Activated naive CD8-positive, alpha-beta T cell (primary cell): Measurements from ENCODE around the gene ADAMTS17.

Experiments
- H3K27ac Mint-ChIP-seq: one replicate; pipeline ENCODE4 v1.8.0; 2021; ENCODE audit warnings: mixed read lengths
- H3K27me3 Mint-ChIP-seq: one replicate; pipeline ENCODE4 v1.8.0; 2021; ENCODE audit warnings: mixed read lengths
- H3K36me3 Mint-ChIP-seq: one replicate; pipeline ENCODE4 v1.8.0; 2021; ENCODE audit warnings: mixed read lengths
- H3K4me1 Mint-ChIP-seq: one replicate; pipeline ENCODE4 v1.8.0; 2021; ENCODE audit warnings: low read depth, mixed read lengths
- H3K4me3 Mint-ChIP-seq: one replicate; pipeline ENCODE4 v1.8.0; 2021; ENCODE audit warnings: mild to moderate bottlenecking, mixed read lengths
- H3K9me3 Mint-ChIP-seq: one replicate; pipeline ENCODE4 v1.8.0; 2021; ENCODE audit warnings: low read depth, mixed read lengths

The ADAMTS17 gene

DNA sequence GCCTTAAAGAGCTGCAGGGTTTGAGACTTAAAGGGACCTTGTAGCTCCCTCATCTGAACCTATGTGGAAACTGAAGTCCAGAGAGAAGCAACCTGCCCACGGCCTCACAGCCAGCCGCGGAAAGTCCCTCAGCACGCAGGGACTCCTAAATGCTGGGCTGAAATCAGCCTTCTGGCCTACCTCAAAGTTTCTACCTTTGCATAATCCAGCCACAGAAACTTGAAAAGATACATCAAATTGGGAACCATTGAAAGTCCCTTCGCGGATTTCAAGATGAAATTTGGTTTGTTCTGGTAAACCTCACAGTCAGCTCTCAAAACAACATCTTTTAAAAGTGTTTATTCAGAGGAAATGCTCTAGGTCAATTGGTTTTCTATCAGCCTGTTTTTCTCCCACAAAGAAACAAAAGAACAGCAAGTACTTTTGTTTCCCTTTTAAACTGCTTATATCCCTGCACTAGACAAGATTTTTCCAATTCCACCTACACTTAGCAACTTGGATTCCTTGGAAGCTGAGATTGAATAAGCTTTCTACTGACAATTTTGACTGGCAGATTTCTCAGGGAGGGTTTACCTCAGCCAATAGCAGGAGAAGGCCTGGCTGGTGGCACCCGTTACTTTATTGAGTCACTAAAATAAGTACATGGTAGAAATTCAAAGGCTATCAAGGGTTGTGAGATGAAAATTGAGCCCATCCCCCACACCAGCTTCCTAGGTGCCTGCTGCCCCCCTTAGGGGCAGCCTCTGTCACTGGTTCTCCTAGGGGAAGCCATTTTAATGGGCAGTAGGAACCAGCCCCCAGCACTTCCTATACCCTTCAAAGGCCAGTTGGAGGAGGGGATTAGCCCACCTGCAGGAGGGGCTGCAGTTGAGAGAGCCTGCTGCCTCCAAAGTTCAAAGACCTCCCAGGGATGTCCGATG is 171.2 kb downstream of the ADAMTS17 start:
- H3K27ac Mint-ChIP-seq: no peak overlapping the region

GRCh38 chr15:100169615-100170290 is 172.0 kb downstream of the ADAMTS17 start:
- Mint-ChIP-seq H3K27me3 (no peaks in the 10 kb centered on the region), H3K9me3 (no peaks in the 10 kb centered on the region), H3K4me3 (no peak overlapping the region), H3K27ac (no peak overlapping the region), H3K36me3 (peaks cover 10% of the 10 kb centered on the region), H3K4me1 (peaks cover 3% of the 10 kb centered on the region)

More for the DNA sequence above, 171.2 kb downstream of the ADAMTS17 start:
- Mint-ChIP-seq H3K4me1 (peaks cover 3% of the 10 kb centered on the region), H3K9me3 (no peaks in the 10 kb centered on the region), H3K27me3 (no peaks in the 10 kb centered on the region), H3K36me3 (peaks cover 10% of the 10 kb centered on the region), H3K4me3 (no peak overlapping the region)

GRCh38 chr15:100168787-100169186 is 173.0 kb downstream of the ADAMTS17 start:
- Mint-ChIP-seq H3K27ac (no peak overlapping the region), H3K4me1 (peaks cover 3% of the 10 kb centered on the region)

GRCh38 chr15:100167884-100168375 is 173.8 kb downstream of the ADAMTS17 start:
- no peak overlapping the region for H3K27ac Mint-ChIP-seq

More at GRCh38 chr15:100168787-100169186, 173.0 kb downstream of the ADAMTS17 start:
- peaks cover 10% of the 10 kb centered on the region for H3K36me3 Mint-ChIP-seq
- H3K4me3 Mint-ChIP-seq: no peak overlapping the region
- H3K27me3 Mint-ChIP-seq: no peaks in the 10 kb centered on the region
- no peaks in the 10 kb centered on the region for H3K9me3 Mint-ChIP-seq

GRCh38 chr15:100166313-100166712 is 175.5 kb downstream of the ADAMTS17 start:
- Mint-ChIP-seq H3K36me3 (peaks cover 7% of the 10 kb centered on the region), H3K4me3 (no peak overlapping the region), H3K27me3 (no peaks in the 10 kb centered on the region), H3K9me3 (no peaks in the 10 kb centered on the region), H3K4me1 (peaks cover 3% of the 10 kb centered on the region), H3K27ac (no peak overlapping the region)

More at GRCh38 chr15:100167884-100168375, 173.8 kb downstream of the ADAMTS17 start:
- Mint-ChIP-seq H3K9me3 (no peaks in the 10 kb centered on the region), H3K27me3 (no peaks in the 10 kb centered on the region), H3K4me1 (peaks cover 3% of the 10 kb centered on the region), H3K4me3 (no peak overlapping the region), H3K36me3 (peaks cover 10% of the 10 kb centered on the region)

GRCh38 chr15:100163961-100164360 is 177.8 kb downstream of the ADAMTS17 start:
- H3K27ac Mint-ChIP-seq: no peak overlapping the region
- H3K36me3 Mint-ChIP-seq: peaks cover 7% of the 10 kb centered on the region
- no peak overlapping the region for H3K4me3 Mint-ChIP-seq
- H3K9me3 Mint-ChIP-seq: no peaks in the 10 kb centered on the region
- H3K4me1 Mint-ChIP-seq: no peaks in the 10 kb centered on the region
- H3K27me3 Mint-ChIP-seq: no peaks in the 10 kb centered on the region

DNA sequence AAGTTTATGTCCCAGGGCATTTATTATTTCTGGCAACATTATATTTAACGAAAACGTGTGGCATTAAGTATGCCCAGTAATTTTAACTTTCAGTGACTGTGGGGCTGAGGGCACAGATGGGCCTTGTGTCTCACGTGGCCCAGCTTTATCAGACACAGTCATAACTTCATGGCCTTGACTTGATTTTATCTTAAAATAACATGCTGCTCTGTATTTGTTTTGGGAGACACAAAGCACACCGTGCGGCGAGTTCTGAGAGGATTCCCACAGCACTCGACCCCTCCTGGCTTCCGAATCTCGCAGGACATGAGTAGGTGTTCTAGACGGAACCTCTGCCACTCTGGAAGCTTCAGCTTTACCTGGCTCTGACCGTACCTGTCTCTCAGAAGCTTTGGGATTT is 180.8 kb downstream of the ADAMTS17 start:
- Mint-ChIP-seq H3K4me3 (no peak overlapping the region), H3K27ac (no peak overlapping the region), H3K27me3 (no peaks in the 10 kb centered on the region), H3K4me1 (no peaks in the 10 kb centered on the region), H3K36me3 (peaks cover 5% of the 10 kb centered on the region), H3K9me3 (no peaks in the 10 kb centered on the region)

DNA sequence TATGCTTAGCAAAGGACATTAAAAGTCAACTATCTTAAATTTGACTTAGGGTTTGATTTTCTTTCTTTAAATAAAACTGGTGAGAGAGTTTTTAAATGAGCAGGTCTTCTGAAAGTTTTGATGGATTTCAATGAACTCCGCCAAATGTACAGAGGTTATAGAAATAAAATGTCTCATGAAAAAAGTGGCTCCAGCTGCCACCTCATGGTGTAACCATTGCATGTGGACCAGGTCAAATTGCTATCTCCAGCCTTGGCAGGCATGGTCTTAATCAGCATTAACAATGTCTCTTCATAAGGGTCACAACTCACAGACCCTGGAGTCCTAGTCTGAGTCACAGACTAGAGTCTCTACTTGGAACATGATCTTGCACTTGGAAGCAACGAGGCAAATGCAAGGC is 182.3 kb downstream of the ADAMTS17 start:
- peaks cover 5% of the 10 kb centered on the region for H3K36me3 Mint-ChIP-seq

DNA sequence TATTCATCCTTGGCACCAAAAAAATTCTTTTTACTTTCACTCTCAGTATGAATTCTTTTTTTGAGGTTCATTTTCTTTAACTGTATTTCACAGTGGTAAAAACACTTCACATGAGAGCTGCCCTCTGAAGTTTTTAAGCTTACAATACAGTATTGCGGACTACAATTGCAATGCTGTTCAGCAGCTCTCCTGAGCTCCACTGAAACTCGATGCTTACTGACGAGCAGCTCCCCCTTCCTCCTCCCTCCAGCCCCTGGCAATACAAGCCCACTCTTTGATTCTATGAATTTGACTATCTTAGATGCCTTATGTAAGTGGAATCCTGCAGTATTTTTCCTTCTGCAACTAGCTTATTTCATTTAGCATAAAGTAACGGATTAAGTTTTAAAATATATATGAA is 183.4 kb downstream of the ADAMTS17 start:
- Mint-ChIP-seq H3K4me1 (no peaks in the 10 kb centered on the region), H3K4me3 (no peak overlapping the region), H3K36me3 (peaks cover 5% of the 10 kb centered on the region), H3K27me3 (no peaks in the 10 kb centered on the region), H3K27ac (no peak overlapping the region), H3K9me3 (no peaks in the 10 kb centered on the region)

More for the DNA sequence above, 182.3 kb downstream of the ADAMTS17 start:
- H3K9me3 Mint-ChIP-seq: no peaks in the 10 kb centered on the region
- H3K27me3 Mint-ChIP-seq: no peaks in the 10 kb centered on the region
- H3K4me1 Mint-ChIP-seq: no peaks in the 10 kb centered on the region
- no peak overlapping the region for H3K4me3 Mint-ChIP-seq
- H3K27ac Mint-ChIP-seq: no peak overlapping the region

DNA sequence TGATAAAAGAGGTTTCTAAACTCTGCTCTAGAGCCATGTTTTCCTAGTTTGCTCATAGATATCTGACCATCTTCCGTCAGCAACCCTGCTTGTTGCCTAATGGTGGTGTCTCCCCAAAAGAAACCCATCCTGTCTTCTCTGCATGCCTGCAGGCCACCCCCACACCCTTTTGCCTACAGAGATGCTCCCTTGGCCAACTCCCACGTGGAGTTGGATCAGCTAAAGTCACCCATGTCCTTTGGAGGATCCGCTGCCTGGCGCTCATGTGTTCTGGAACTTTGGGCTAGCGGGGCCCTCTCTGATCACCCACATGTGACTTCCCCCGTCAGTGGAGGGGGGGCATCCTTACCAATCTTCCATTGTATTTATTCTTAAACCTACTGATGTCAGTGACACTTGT is 185.6 kb downstream of the ADAMTS17 start:
- Mint-ChIP-seq H3K4me3 (no peak overlapping the region), H3K36me3 (peaks cover 7% of the 10 kb centered on the region), H3K4me1 (no peaks in the 10 kb centered on the region), H3K9me3 (no peaks in the 10 kb centered on the region), H3K27ac (no peak overlapping the region), H3K27me3 (no peaks in the 10 kb centered on the region)

DNA sequence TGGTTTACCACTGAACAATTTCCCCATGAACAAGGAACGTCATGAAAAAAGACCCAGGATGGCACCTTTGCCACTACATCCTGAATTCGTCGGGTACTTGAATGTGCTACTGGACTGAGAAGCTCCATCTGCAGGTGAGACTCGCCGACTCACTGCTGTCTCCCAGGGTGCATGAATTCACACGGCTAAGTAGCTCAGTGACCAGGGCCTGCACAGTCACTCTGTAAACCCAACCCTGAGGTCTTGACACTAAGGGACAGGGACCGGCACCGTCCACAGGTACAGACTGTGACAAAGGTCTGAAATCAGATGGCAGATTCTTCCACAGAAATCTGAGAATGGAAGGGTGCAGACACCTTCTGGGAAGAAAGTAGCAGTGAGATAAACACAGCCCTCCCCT is 187.4 kb downstream of the ADAMTS17 start:
- no peak overlapping the region for H3K27ac Mint-ChIP-seq
- H3K4me1 Mint-ChIP-seq: no peaks in the 10 kb centered on the region
- H3K27me3 Mint-ChIP-seq: no peaks in the 10 kb centered on the region
- peaks cover 5% of the 10 kb centered on the region for H3K9me3 Mint-ChIP-seq
- H3K4me3 Mint-ChIP-seq: no peak overlapping the region
- H3K36me3 Mint-ChIP-seq: peaks cover 21% of the 10 kb centered on the region

DNA sequence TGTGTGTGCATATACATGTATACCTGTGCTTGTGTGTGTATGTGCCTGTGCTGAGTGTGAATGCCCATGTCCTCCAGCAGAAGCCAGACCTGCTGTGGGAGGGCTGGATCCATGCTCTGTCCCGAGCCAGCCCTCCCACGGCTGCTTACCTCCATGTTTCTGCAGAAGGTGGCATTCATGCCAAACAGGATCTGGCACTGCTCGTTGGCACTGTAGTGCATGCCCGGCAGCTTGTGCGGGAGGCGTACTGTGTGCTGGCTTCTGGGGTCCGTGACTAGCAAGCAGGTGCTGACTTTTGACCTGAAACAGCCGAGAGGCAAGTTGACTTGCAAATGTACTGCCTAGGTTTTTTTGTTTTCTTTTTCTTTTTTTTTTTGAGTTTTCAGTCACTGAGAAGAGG is 189.3 kb downstream of the ADAMTS17 start:
- peaks cover 36% of the 10 kb centered on the region for H3K36me3 Mint-ChIP-seq
- H3K9me3 Mint-ChIP-seq: peaks cover 20% of the 10 kb centered on the region
- no peaks in the 10 kb centered on the region for H3K27me3 Mint-ChIP-seq
- no peak overlapping the region for H3K4me3 Mint-ChIP-seq
- no peaks in the 10 kb centered on the region for H3K4me1 Mint-ChIP-seq
- H3K27ac Mint-ChIP-seq: no peak overlapping the region

DNA sequence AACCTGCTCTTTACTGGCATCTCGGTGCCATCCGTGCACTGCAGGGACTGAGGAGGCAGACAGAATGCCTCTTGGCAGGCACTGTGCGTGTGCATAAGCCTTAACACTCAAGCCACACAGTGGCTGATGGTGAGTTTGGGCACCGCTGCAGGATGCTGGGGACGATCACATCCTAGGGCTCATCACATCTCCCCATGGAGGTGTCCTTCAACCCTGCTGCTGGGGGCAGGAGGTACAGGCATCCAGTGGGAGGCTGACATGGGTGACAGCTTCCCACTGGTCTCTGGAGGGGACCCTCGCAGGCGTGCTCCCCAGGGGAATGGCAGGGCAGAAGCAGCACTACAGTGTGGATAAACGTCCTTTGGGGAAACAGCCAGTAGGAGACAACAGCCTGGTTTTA is 190.9 kb downstream of the ADAMTS17 start:
- Mint-ChIP-seq H3K4me1 (no peaks in the 10 kb centered on the region), H3K4me3 (no peak overlapping the region), H3K36me3 (peaks cover 39% of the 10 kb centered on the region), H3K27me3 (no peaks in the 10 kb centered on the region), H3K9me3 (peaks cover 28% of the 10 kb centered on the region), H3K27ac (no peak overlapping the region)

DNA sequence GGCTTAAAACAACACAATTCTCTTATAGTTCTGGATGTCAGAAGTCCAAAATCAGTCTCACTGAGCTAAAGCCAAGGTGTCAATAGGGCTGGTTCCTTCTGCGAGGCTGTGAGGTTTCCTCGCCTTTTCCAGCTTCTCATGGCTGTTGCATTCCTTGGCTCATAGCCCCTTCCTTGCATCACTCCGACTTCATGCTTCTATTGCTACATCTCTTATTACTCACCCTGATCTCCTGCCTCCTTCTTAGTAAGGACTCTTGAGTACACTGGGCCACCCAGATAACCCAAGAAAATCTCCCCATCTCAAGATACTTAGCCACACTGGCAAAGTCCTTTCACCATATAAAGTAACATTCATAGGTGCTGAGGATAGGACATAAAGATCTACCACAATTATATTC is 193.9 kb downstream of the ADAMTS17 start:
- H3K4me1 Mint-ChIP-seq: no peaks in the 10 kb centered on the region
- peaks cover 39% of the 10 kb centered on the region for H3K36me3 Mint-ChIP-seq
- no peak overlapping the region for H3K27ac Mint-ChIP-seq
- no peaks in the 10 kb centered on the region for H3K27me3 Mint-ChIP-seq
- peaks cover 28% of the 10 kb centered on the region for H3K9me3 Mint-ChIP-seq
- H3K4me3 Mint-ChIP-seq: no peak overlapping the region

- H3K4me1 Mint-ChIP-seq: peaks cover 3% of the 10 kb centered on the region
- H3K36me3 Mint-ChIP-seq: peaks cover 19% of the 10 kb centered on the region
- no peak overlapping the region for H3K4me3 Mint-ChIP-seq
- no peaks in the 10 kb centered on the region for H3K27me3 Mint-ChIP-seq
- no peak overlapping the region for H3K27ac Mint-ChIP-seq
- peaks cover 14% of the 10 kb centered on the region for H3K9me3 Mint-ChIP-seq
These were observed 198.4 kb downstream of the ADAMTS17 start for GRCh38 chr15:100143378-100143777.
